ENCODE data around the gene IQCH. TPM values are rescaled to one million over a fixed set of nuclear protein-coding genes. Genes with fewer than 3 reads are reported as not detected.

IQCH gene
- total and polyA plus RNA-seq, 2 of the 4 experiments (the other 2 are of a cell fraction), result 0.60 to 2.5 TPM

- dilution Hi-C loops (cut with HindIII; ENCODE audit: low sequenced_read_pairs, unreplicated experiment), result no loop called here
- BruUV-seq (replicated peaks), result no TSS peak
Measured at GRCh38 chr15:67385971-67386370, 131.4 kb downstream of the IQCH start.

More at GRCh38 chr15:67385971-67386370, 131.4 kb downstream of the IQCH start:
- no peaks in the 10 kb centered on the region for H4K20me1 ChIP-seq (ENCODE audit: insufficient read depth, low read length)
- H2AK9ac ChIP-seq (replicated peaks; ENCODE audit: low read depth, low read length, poor library complexity), result no peak overlapping the region
- no peak overlapping the region for H3K4me3 ChIP-seq (ENCODE audit: insufficient read depth, low read depth, low read length)
- no peak overlapping the region for H3K18ac ChIP-seq (ENCODE audit: low read depth, low read length)
- no peak overlapping the region for H3K4me2 ChIP-seq (ENCODE audit: low read depth, low read length)
- no peak overlapping the region for H3K4ac ChIP-seq (ENCODE audit: low read depth, low read length)
- H2BK15ac ChIP-seq (ENCODE audit: low read depth, low read length), result no peak overlapping the region
- DNase-seq (no peak), ATAC-seq (ENCODE audit: low read depth) (no peak)
- H3K9ac ChIP-seq (ENCODE audit: low read depth, low read length), result no peak overlapping the region
- no peaks in the 10 kb centered on the region for H3K36me3 ChIP-seq (ENCODE audit: control insufficient read depth, insufficient read depth, low read length)
- H2BK120ac ChIP-seq (ENCODE audit: low read depth, low read length), result no peak overlapping the region
- no peaks in the 10 kb centered on the region for H3K4me1 ChIP-seq (ENCODE audit: control insufficient read depth, insufficient read depth, low read length)
- no peak overlapping the region for H3K56ac ChIP-seq (ENCODE audit: extremely low read depth, insufficient read depth, low read length)
- no peaks in the 10 kb centered on the region for H3K9me3 ChIP-seq (ENCODE audit: control insufficient read depth, insufficient read depth, low read length)
- H2BK5ac ChIP-seq (ENCODE audit: low read depth, low read length, poor library complexity, severe bottlenecking), result no peak overlapping the region
- H3K14ac ChIP-seq (replicated peaks; ENCODE audit: low read depth, low read length), result no peak overlapping the region
- no peak overlapping the region for H3K27ac ChIP-seq (ENCODE audit: insufficient read depth, low read length)
- ChIA-PET CTCF (interaction anchor here (1.0 kb wide), 1 partner anchor 51 kb away, joined by 3 read pairs; no protein-coding TSS in a partner anchor), POLR2A (ENCODE audit: unreplicated experiment) (no interaction called here)
- intact Hi-C loops (cut with micrococcal nuclease) (loop anchor here (2.0 kb wide), 1 partner anchor 449 kb away; no protein-coding TSS in a partner anchor), in situ Hi-C loops (cut with MboI; ENCODE audit: low sequenced_read_pairs) (no loop called here)
- WGBS, 2 experiments (ENCODE audit: extremely low coverage in 2 of 2, insufficient read length in 1 of 2), result no CpG with 5 or more reads among the region's 1 CpG
- no peak for TF ChIP-seq BHLHE40 (IDR thresholded peaks at IDR 0.05; ENCODE audit: low read depth, low read length)
- TF ChIP-seq, protein P1, sequence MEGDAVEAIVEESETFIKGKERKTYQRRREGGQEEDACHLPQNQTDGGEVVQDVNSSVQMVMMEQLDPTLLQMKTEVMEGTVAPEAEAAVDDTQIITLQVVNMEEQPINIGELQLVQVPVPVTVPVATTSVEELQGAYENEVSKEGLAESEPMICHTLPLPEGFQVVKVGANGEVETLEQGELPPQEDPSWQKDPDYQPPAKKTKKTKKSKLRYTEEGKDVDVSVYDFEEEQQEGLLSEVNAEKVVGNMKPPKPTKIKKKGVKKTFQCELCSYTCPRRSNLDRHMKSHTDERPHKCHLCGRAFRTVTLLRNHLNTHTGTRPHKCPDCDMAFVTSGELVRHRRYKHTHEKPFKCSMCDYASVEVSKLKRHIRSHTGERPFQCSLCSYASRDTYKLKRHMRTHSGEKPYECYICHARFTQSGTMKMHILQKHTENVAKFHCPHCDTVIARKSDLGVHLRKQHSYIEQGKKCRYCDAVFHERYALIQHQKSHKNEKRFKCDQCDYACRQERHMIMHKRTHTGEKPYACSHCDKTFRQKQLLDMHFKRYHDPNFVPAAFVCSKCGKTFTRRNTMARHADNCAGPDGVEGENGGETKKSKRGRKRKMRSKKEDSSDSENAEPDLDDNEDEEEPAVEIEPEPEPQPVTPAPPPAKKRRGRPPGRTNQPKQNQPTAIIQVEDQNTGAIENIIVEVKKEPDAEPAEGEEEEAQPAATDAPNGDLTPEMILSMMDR (conservative IDR thresholded peaks at IDR 0.05; ENCODE audit: low read depth, low read length), result peak; percentile 33
- no peak for TF ChIP-seq RFX5 (IDR thresholded peaks at IDR 0.05; ENCODE audit: low read depth, low read length)
- no peak for TF ChIP-seq RCOR1 (IDR thresholded peaks at IDR 0.05; ENCODE audit: insufficient replicate concordance, low read length)
- H3K23ac ChIP-seq (ENCODE audit: low read depth, low read length), result no peak overlapping the region
- no peak overlapping the region for H2BK20ac ChIP-seq (ENCODE audit: low read depth, low read length)
- H3K27me3 ChIP-seq (ENCODE audit: control insufficient read depth, insufficient read depth, low read length), result peaks cover 23% of the 10 kb centered on the region
- no peak overlapping the region for H2AK5ac ChIP-seq (ENCODE audit: low read depth, low read length)
- H3K9me1 ChIP-seq (ENCODE audit: insufficient read depth, low read length), result no peaks in the 10 kb centered on the region
- H3K79me1 ChIP-seq (ENCODE audit: low read depth in 1 of 2, low read length in 2 of 2), result no peaks in the 10 kb centered on the region
- H4K8ac ChIP-seq (ENCODE audit: low read depth in 2 of 2, low read length in 2 of 2), result no peak overlapping the region
- no peak overlapping the region for H4K5ac ChIP-seq (ENCODE audit: low read depth, low read length)
- H2AFZ ChIP-seq (replicated peaks; ENCODE audit: low read length, poor library complexity), result no peak overlapping the region
- H4K91ac ChIP-seq (ENCODE audit: insufficient read depth, low read depth, low read length), result no peak overlapping the region
